ENCODE data around the gene SARNP. TPM values are rescaled to one million over a fixed set of nuclear protein-coding genes. Genes with fewer than 3 reads are reported as not detected.

SARNP gene
- total and polyA plus RNA-seq, 9 of the 15 experiments (the other 6 are each of a cell fraction or from before 2014, with no cell fraction given): 70.1 to 400 (median 198) TPM

DNA sequence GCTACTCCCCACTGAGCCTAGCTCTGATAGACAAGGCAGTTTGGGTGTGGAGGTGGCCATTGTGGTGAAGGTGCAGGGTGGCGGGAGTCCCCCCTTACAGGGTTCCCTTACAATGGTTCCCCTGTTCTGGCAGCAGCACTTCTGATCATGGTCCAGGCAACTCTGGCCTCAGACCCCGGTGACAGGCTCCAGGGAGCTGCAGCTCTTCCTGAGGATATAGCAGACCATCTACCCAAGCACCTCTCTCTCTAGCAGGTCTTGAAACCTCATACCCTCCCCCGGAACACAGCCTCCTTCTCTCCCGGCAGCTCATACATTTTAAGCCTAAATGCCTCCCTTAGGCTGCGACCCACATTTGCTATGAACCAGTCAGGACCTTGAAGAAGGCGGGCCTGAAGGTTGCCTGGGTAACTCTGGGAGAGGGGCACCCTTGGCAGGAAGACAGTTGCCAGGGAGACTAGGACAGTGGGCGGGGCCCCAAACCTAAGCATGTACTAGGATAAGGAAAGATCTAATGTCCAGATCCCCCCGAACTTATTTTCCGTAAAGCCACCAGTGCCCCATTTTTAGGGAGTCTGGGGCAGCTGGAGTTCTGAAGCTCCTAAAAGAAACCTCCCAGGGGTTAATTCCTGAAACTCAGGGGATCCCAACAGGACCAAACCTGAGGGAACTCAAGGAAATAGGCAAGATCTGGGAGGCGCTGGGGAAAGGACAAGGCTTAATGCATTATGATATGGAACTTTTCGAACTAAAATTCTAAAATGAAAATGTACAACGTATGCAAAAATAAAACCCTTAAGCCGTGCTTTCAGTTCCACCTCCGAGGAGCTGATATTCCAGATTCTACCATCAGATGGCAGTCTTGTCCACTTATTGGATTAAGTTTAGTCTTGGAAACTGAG is 79.2 kb downstream of the SARNP start (continued):
- TF ChIP-seq, protein P1, sequence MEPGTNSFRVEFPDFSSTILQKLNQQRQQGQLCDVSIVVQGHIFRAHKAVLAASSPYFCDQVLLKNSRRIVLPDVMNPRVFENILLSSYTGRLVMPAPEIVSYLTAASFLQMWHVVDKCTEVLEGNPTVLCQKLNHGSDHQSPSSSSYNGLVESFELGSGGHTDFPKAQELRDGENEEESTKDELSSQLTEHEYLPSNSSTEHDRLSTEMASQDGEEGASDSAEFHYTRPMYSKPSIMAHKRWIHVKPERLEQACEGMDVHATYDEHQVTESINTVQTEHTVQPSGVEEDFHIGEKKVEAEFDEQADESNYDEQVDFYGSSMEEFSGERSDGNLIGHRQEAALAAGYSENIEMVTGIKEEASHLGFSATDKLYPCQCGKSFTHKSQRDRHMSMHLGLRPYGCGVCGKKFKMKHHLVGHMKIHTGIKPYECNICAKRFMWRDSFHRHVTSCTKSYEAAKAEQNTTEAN (CRISPR knock-in tag; IDR thresholded peaks at IDR 0.05): no peak
- TF ChIP-seq HMG20B (CRISPR knock-in tag; IDR thresholded peaks at IDR 0.05): no peak
- TF ChIP-seq, protein P2, sequence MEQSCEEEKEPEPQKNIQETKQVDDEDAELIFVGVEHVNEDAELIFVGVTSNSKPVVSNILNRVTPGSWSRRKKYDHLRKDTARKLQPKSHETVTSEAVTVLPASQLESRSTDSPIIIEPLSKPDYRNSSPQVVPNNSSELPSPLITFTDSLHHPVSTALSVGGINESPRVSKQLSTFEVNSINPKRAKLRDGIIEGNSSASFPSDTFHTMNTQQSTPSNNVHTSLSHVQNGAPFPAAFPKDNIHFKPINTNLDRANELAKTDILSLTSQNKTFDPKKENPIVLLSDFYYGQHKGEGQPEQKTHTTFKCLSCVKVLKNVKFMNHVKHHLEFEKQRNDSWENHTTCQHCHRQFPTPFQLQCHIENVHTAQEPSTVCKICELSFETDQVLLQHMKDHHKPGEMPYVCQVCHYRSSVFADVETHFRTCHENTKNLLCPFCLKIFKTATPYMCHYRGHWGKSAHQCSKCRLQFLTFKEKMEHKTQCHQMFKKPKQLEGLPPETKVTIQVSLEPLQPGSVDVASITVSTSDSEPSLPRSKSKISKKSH (CRISPR knock-in tag; IDR thresholded peaks at IDR 0.05): no peak
- TF ChIP-seq HNRNPH1 (optimal IDR thresholded peaks at IDR 0.05; ENCODE audit: low read depth, low read length): no peak
- TF ChIP-seq, protein P3, sequence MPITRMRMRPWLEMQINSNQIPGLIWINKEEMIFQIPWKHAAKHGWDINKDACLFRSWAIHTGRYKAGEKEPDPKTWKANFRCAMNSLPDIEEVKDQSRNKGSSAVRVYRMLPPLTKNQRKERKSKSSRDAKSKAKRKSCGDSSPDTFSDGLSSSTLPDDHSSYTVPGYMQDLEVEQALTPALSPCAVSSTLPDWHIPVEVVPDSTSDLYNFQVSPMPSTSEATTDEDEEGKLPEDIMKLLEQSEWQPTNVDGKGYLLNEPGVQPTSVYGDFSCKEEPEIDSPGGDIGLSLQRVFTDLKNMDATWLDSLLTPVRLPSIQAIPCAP (CRISPR knock-in tag; IDR thresholded peaks at IDR 0.05; ENCODE audit: borderline replicate concordance): no peak
- TF ChIP-seq, protein P4, sequence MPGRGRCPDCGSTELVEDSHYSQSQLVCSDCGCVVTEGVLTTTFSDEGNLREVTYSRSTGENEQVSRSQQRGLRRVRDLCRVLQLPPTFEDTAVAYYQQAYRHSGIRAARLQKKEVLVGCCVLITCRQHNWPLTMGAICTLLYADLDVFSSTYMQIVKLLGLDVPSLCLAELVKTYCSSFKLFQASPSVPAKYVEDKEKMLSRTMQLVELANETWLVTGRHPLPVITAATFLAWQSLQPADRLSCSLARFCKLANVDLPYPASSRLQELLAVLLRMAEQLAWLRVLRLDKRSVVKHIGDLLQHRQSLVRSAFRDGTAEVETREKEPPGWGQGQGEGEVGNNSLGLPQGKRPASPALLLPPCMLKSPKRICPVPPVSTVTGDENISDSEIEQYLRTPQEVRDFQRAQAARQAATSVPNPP (IDR thresholded peaks at IDR 0.05; ENCODE audit: borderline replicate concordance, insufficient read depth, insufficient read length): no peak
- TF ChIP-seq JUND (IDR thresholded peaks at IDR 0.05; ENCODE audit: borderline replicate concordance, low read depth, low read length): no peak
- TF ChIP-seq JUND (tag; IDR thresholded peaks at IDR 0.05; ENCODE audit: borderline replicate concordance, low read depth, low read length): no peak
- no peak for TF ChIP-seq KLF13 (tag; IDR thresholded peaks at IDR 0.05; ENCODE audit: borderline replicate concordance, low read depth)
- no peak for TF ChIP-seq ZNF239 (CRISPR knock-in tag; IDR thresholded peaks at IDR 0.05)
- no peak for TF ChIP-seq HOXB6 (CRISPR knock-in tag; IDR thresholded peaks at IDR 0.05; ENCODE audit: borderline replicate concordance)
- TF ChIP-seq, protein P5, sequence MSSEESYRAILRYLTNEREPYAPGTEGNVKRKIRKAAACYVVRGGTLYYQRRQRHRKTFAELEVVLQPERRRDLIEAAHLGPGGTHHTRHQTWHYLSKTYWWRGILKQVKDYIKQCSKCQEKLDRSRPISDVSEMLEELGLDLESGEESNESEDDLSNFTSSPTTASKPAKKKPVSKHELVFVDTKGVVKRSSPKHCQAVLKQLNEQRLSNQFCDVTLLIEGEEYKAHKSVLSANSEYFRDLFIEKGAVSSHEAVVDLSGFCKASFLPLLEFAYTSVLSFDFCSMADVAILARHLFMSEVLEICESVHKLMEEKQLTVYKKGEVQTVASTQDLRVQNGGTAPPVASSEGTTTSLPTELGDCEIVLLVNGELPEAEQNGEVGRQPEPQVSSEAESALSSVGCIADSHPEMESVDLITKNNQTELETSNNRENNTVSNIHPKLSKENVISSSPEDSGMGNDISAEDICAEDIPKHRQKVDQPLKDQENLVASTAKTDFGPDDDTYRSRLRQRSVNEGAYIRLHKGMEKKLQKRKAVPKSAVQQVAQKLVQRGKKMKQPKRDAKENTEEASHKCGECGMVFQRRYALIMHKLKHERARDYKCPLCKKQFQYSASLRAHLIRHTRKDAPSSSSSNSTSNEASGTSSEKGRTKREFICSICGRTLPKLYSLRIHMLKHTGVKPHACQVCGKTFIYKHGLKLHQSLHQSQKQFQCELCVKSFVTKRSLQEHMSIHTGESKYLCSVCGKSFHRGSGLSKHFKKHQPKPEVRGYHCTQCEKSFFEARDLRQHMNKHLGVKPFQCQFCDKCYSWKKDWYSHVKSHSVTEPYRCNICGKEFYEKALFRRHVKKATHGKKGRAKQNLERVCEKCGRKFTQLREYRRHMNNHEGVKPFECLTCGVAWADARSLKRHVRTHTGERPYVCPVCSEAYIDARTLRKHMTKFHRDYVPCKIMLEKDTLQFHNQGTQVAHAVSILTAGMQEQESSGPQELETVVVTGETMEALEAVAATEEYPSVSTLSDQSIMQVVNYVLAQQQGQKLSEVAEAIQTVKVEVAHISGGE (CRISPR knock-in tag; IDR thresholded peaks at IDR 0.05): no peak
- no peak for TF ChIP-seq COPS2 (conservative IDR thresholded peaks at IDR 0.05)
- TF ChIP-seq CHCHD3 (CRISPR knock-in tag; IDR thresholded peaks at IDR 0.05): no peak
- peak; percentile 96 for TF ChIP-seq NFIC (IDR thresholded peaks at IDR 0.05)
- TF ChIP-seq ZNF24 (IDR thresholded peaks at IDR 0.05): no peak
- no peak for TF ChIP-seq ILK (tag; IDR thresholded peaks at IDR 0.05; ENCODE audit: borderline replicate concordance, low read depth)
- TF ChIP-seq, protein P6, sequence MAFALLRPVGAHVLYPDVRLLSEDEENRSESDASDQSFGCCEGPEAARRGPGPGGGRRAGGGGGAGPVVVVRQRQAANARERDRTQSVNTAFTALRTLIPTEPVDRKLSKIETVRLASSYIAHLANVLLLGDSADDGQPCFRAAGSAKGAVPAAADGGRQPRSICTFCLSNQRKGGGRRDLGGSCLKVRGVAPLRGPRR (CRISPR knock-in tag; IDR thresholded peaks at IDR 0.05): no peak

All from K562 (cell line).